ENCODE results near the gene CGB7.
"Not testable (repeated sequence)": the region's sequence is repeated elsewhere in the genome, so short reads cannot be mapped to it uniquely, and the experiment has no call there.

The CGB7 gene

GRCh38 chr19:49073514-49074378 lies 16.2 kb upstream of the CGB7 start:
- DNase-seq = no peak

GRCh38 chr19:49071860-49072547 lies 14.5 kb upstream of the CGB7 start:
- DNase-seq = no peak

GRCh38 chr19:49070416-49070815 lies 12.9 kb upstream of the CGB7 start:
- DNase-seq = no peak

GRCh38 chr19:49069026-49069425 lies 11.5 kb upstream of the CGB7 start:
- no peak for DNase-seq

GRCh38 chr19:49067554-49067953 lies 10.0 kb upstream of the CGB7 start:
- no peak for DNase-seq

- no peak for DNase-seq
These were observed 8.5 kb upstream of the CGB7 start for GRCh38 chr19:49065905-49066512.

GRCh38 chr19:49064768-49065611 lies 7.4 kb upstream of the CGB7 start, which contains the start of gene NTF4:
Gene NTF4, minus strand, starts transcription at chr19:49064818. Its CDS starts 2,821 bp downstream, at chr19:49061997.
- peak; percentile 53 for DNase-seq

GRCh38 chr19:49064029-49064629 lies 6.6 kb upstream of the CGB7 start:
- no peak for DNase-seq

- no peak for DNase-seq
These were observed 3.9 kb upstream of the CGB7 start for GRCh38 chr19:49061445-49061844.

- DNase-seq = no peak
These were observed 3.5 kb upstream of the CGB7 start for GRCh38 chr19:49061000-49061399.

- DNase-seq = no peak
These were observed 1.5 kb upstream of the CGB7 start for GRCh38 chr19:49059053-49059452.

- DNase-seq = no peak
These were observed 1.0 kb upstream of the CGB7 start for GRCh38 chr19:49058562-49058961.

GRCh38 chr19:49056902-49057596 lies 500 bp downstream of the CGB7 start:
- not testable (repeated sequence) for DNase-seq

- peak; percentile 60 for DNase-seq
These were observed 1.2 kb downstream of the CGB7 start for GRCh38 chr19:49056101-49056901.

GRCh38 chr19:49050376-49051033 lies 7.0 kb downstream of the CGB7 start:
- not testable (repeated sequence) for DNase-seq

GRCh38 chr19:49049834-49050233 lies 7.7 kb downstream of the CGB7 start:
- not testable (repeated sequence) for DNase-seq

GRCh38 chr19:49049011-49049410 lies 8.5 kb downstream of the CGB7 start, which contains the start of gene CGB8:
Gene CGB8, minus strand, starts transcription at chr19:49049111. Its CDS starts 372 bp downstream, at chr19:49048739.
- DNase-seq = not testable (repeated sequence)

GRCh38 chr19:49043548-49043947 lies 14.0 kb downstream of the CGB7 start, which contains the start of gene CGB5:
Gene CGB5, plus strand, starts transcription at chr19:49043848. Its CDS starts 362 bp downstream, at chr19:49044210.
- not testable (repeated sequence) for DNase-seq

- DNase-seq = not testable (repeated sequence)
These were observed 14.9 kb downstream of the CGB7 start for GRCh38 chr19:49042666-49043065.

GRCh38 chr19:49042177-49042576 lies 15.4 kb downstream of the CGB7 start:
- no peak for DNase-seq
